Neural cell (in vitro differentiated cells): ENCODE data around the gene RILP. TPM values are rescaled to one million over a fixed set of nuclear protein-coding genes. Genes with fewer than 3 reads are reported as not detected.

Experiments used
- H2AFZ ChIP-seq: fragments of 200-600, 300-800 bp; sonication (generic), shearing (Covaris generic); 2 replicates; pipeline ENCODE4 v1.6.0; 2014; ENCODE audit warnings: low read depth, mild to moderate bottlenecking, antibody characterized with exemption, low read length, moderate library complexity
- H3F3A ChIP-seq: fragments of 200-600 bp; shearing (Covaris generic); 2 replicates; pipeline ENCODE4 v1.6.1; 2016; ENCODE audit warnings: mild to moderate bottlenecking, moderate library complexity, mixed read lengths, antibody characterized with exemption, low read length; ENCODE audit not compliant: insufficient read depth, poor library complexity, severe bottlenecking
- H3K27ac ChIP-seq: fragments of 200-600, 300-800 bp; sonication (generic), shearing (Covaris generic); 2 replicates; pipeline ENCODE4 v1.5.1; 2014; ENCODE audit warnings: mild to moderate bottlenecking, low read length, moderate library complexity
- H3K27me3 ChIP-seq: fragments of 300-800, 200-600 bp; sonication (generic), shearing (Covaris generic); 2 replicates; pipeline ENCODE4 v1.6.0; 2014; ENCODE audit warnings: mild to moderate bottlenecking, low read depth, low read length, moderate library complexity; ENCODE audit not compliant: insufficient read depth
- H3K36me3 ChIP-seq: fragments of 300-800, 200-600 bp; sonication (generic), shearing (Covaris generic); 2 replicates; pipeline ENCODE4 v1.5.1; 2014; ENCODE audit warnings: mild to moderate bottlenecking, antibody characterized with exemption, low read length, moderate library complexity; ENCODE audit not compliant: insufficient read depth
- H3K4me2 ChIP-seq: fragments of 300-800, 200-600 bp; sonication (generic), shearing (Covaris generic); 2 replicates; pipeline ENCODE4 v1.6.0; 2014; ENCODE audit warnings: mild to moderate bottlenecking, low read length
- H3K4me3 ChIP-seq: fragments of 300-800, 200-600 bp; sonication (generic), shearing (Covaris generic); 2 replicates; pipeline ENCODE4 v1.5.1; 2014; ENCODE audit warnings: mild to moderate bottlenecking, low read length, moderate library complexity
- H3K79me2 ChIP-seq: fragments of 200-600 bp; shearing (Covaris generic); replicated peaks from 2 replicates; pipeline ENCODE4 v1.6.0; 2014; ENCODE audit warnings: mild to moderate bottlenecking, low read length, moderate library complexity; ENCODE audit not compliant: insufficient read depth
- H3K9ac ChIP-seq: fragments of 300-800, 200-600 bp; sonication (generic), shearing (Covaris generic); 2 replicates; pipeline ENCODE4 v1.6.1; 2016; ENCODE audit warnings: mild to moderate bottlenecking, low read length, mixed read lengths
- H3K9me2 ChIP-seq: fragments of 200-600 bp; shearing (Covaris generic); 2 replicates; pipeline ENCODE4 v1.6.1; 2016; ENCODE audit warnings: mild to moderate bottlenecking, low read length, mixed read lengths; ENCODE audit not compliant: insufficient read depth
- H3K9me3 ChIP-seq: fragments of 200-600, 300-800 bp; sonication (generic), shearing (Covaris generic); 2 replicates; pipeline ENCODE4 v1.6.1; 2016; ENCODE audit warnings: mild to moderate bottlenecking, mixed run types, low read length, moderate library complexity, mixed read lengths
- H4K20me1 ChIP-seq: fragments of 200-600 bp; shearing (Covaris generic); 2 replicates; pipeline ENCODE4 v1.6.1; 2016; ENCODE audit warnings: mild to moderate bottlenecking, mixed run types; ENCODE audit not compliant: insufficient read depth
- EP300 ChIP-seq: fragments of 450-650 bp; conservative IDR thresholded peaks from 2 replicates; pipeline ENCODE4 v1.6.1; 2014; ENCODE audit warnings: antibody characterized with exemption, mild to moderate bottlenecking, moderate library complexity; ENCODE audit not compliant: poor library complexity, severe bottlenecking
- EZH2 ChIP-seq: fragments of 200-600, 300-800 bp; shearing (Covaris generic), sonication (generic); IDR thresholded peaks from 2 replicates; pipeline ENCODE4 v1.6.1; 2014; ENCODE audit warnings: antibody characterized with exemption, low read length, borderline replicate concordance, mild to moderate bottlenecking; ENCODE audit not compliant: insufficient read depth, poor library complexity, severe bottlenecking
- MXI1 ChIP-seq: fragments of 450-650 bp; conservative IDR thresholded peaks from 2 replicates; pipeline ENCODE4 v1.6.1; 2014; ENCODE audit warnings: antibody characterized with exemption, mild to moderate bottlenecking; ENCODE audit not compliant: poor library complexity, severe bottlenecking
- POLR2AphosphoS5 ChIP-seq: IDR thresholded peaks from 2 replicates; pipeline ENCODE4 v1.6.1; 2012
- RAD21 ChIP-seq: fragments of 450-650 bp; conservative IDR thresholded peaks from 2 replicates; pipeline ENCODE4 v1.6.1; 2014; ENCODE audit warnings: antibody characterized with exemption, mild to moderate bottlenecking, moderate library complexity
- SMC3 ChIP-seq: fragments of 450-650 bp; conservative IDR thresholded peaks from 2 replicates; pipeline ENCODE4 v1.6.1; 2014; ENCODE audit warnings: antibody characterized with exemption, mild to moderate bottlenecking, moderate library complexity; ENCODE audit not compliant: poor library complexity
- TAF1 ChIP-seq: IDR thresholded peaks from 2 replicates; pipeline ENCODE4 v1.6.1; 2012; ENCODE audit warnings: low read depth
- polyA plus RNA-seq: library from polyadenylated mRNA; depleted of rRNA; stranded (reverse); fragments of >200 nt; gene quantifications from 2 replicates; pipeline ENCODE4 v1.2.3, GENCODE V29; 2014
- small RNA-seq, 3 experiments: library from RNA; depleted of rRNA; stranded (forward); fragments of <200 nt; gene quantifications; one replicate each; pipeline ENCODE3, GENCODE V24; 2012
- TF ChIP-seq, protein P1 (sequence below): IDR thresholded peaks from 2 replicates; pipeline ENCODE4 v1.6.1; 2012; ENCODE audit warnings: borderline replicate concordance
- TF ChIP-seq, protein P2 (sequence below): fragments of 450-650 bp; IDR thresholded peaks from 2 replicates; pipeline ENCODE4 v1.5.1; 2014; ENCODE audit warnings: antibody characterized with exemption, mild to moderate bottlenecking, moderate library complexity; ENCODE audit not compliant: poor library complexity, severe bottlenecking

RILP gene
- polyA plus RNA-seq, 1 donor from 2014 or later = 7.5 TPM

DNA sequence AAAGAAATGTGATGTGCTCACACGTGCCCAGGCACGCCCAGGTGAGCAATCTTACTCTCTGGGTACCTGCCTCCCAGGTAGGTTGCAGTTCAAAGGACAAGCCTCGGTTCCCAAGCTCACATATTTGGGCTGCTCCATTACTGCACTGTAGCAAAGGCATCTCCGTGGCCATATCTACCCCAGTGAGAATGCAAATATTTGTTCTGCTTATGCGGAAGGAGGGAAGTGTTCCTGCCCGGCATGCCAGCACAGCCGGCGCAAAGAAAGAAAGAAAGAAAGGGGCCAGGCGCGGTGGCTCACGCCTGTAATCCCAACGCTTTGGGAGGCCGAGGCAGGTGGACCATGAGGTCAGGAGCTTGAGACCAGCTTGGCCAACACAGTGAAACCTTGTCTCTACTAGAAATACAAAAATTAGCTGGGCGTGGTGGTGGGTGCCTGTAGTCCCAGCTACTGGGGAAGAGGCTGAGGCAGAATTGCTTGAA, 51.8 kb downstream of the RILP start:
- H3K27ac ChIP-seq = no peak overlapping the region
- H2AFZ ChIP-seq = no peak overlapping the region
- peaks cover 10% of the 10 kb centered on the region for H3K36me3 ChIP-seq
- no peak overlapping the region for H3K9ac ChIP-seq
- TF ChIP-seq, protein P1, sequence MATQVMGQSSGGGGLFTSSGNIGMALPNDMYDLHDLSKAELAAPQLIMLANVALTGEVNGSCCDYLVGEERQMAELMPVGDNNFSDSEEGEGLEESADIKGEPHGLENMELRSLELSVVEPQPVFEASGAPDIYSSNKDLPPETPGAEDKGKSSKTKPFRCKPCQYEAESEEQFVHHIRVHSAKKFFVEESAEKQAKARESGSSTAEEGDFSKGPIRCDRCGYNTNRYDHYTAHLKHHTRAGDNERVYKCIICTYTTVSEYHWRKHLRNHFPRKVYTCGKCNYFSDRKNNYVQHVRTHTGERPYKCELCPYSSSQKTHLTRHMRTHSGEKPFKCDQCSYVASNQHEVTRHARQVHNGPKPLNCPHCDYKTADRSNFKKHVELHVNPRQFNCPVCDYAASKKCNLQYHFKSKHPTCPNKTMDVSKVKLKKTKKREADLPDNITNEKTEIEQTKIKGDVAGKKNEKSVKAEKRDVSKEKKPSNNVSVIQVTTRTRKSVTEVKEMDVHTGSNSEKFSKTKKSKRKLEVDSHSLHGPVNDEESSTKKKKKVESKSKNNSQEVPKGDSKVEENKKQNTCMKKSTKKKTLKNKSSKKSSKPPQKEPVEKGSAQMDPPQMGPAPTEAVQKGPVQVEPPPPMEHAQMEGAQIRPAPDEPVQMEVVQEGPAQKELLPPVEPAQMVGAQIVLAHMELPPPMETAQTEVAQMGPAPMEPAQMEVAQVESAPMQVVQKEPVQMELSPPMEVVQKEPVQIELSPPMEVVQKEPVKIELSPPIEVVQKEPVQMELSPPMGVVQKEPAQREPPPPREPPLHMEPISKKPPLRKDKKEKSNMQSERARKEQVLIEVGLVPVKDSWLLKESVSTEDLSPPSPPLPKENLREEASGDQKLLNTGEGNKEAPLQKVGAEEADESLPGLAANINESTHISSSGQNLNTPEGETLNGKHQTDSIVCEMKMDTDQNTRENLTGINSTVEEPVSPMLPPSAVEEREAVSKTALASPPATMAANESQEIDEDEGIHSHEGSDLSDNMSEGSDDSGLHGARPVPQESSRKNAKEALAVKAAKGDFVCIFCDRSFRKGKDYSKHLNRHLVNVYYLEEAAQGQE = no peak
- TF ChIP-seq RAD21 (no peak), EZH2 (no peak), EP300 (no peak), TAF1 (no peak), POLR2AphosphoS5 (no peak), SMC3 (no peak), MXI1 (no peak)
- TF ChIP-seq, protein P2, sequence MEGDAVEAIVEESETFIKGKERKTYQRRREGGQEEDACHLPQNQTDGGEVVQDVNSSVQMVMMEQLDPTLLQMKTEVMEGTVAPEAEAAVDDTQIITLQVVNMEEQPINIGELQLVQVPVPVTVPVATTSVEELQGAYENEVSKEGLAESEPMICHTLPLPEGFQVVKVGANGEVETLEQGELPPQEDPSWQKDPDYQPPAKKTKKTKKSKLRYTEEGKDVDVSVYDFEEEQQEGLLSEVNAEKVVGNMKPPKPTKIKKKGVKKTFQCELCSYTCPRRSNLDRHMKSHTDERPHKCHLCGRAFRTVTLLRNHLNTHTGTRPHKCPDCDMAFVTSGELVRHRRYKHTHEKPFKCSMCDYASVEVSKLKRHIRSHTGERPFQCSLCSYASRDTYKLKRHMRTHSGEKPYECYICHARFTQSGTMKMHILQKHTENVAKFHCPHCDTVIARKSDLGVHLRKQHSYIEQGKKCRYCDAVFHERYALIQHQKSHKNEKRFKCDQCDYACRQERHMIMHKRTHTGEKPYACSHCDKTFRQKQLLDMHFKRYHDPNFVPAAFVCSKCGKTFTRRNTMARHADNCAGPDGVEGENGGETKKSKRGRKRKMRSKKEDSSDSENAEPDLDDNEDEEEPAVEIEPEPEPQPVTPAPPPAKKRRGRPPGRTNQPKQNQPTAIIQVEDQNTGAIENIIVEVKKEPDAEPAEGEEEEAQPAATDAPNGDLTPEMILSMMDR = no peak
- H3K4me3 ChIP-seq = no peak overlapping the region
- no peaks in the 10 kb centered on the region for H3F3A ChIP-seq
- no peak overlapping the region for H3K4me2 ChIP-seq
- no peaks in the 10 kb centered on the region for H4K20me1 ChIP-seq
- no peaks in the 10 kb centered on the region for H3K27me3 ChIP-seq
- no peaks in the 10 kb centered on the region for H3K9me2 ChIP-seq
- peaks cover 11% of the 10 kb centered on the region for H3K9me3 ChIP-seq
- H3K79me2 ChIP-seq = no peaks in the 10 kb centered on the region

Small RNAs within 50 kb of the gene (small RNA-seq; reads per million reads assigned to genes)
- gene RN7SL105P = 0 to 0.03 (median 0) reads per million in 3 experiments

Other genes starting within 250 kb of the RILP start
- gene YWHAE, start 249.6 kb downstream of the RILP start, polyA plus RNA-seq = 594 and 646 TPM in 2 replicates
- 105 and 111 TPM in 2 replicates for gene CRK, start 193.6 kb downstream of the RILP start, polyA plus RNA-seq
- 5.7 and 5.8 TPM in 2 replicates for gene MYO1C, start 157.2 kb downstream of the RILP start, polyA plus RNA-seq
- 35.8 and 37.6 TPM in 2 replicates for gene INPP5K, start 133.3 kb downstream of the RILP start, polyA plus RNA-seq
- gene PITPNA, start 87.1 kb downstream of the RILP start, polyA plus RNA-seq = 29.0 and 32.7 TPM in 2 replicates
- 60.1 and 69.0 TPM in 2 replicates for gene SLC43A2, start 21.0 kb downstream of the RILP start, polyA plus RNA-seq
- 3.0 and 5.4 TPM in 2 replicates for gene SCARF1, start 4.1 kb downstream of the RILP start, polyA plus RNA-seq
- 43.9 and 56.9 TPM in 2 replicates for gene PRPF8, start 35.0 kb upstream of the RILP start, polyA plus RNA-seq
- 0.08 and 0.14 TPM in 2 replicates for gene TLCD2, start 60.5 kb upstream of the RILP start, polyA plus RNA-seq
- gene WDR81, start 74.8 kb upstream of the RILP start, polyA plus RNA-seq = 5.4 and 5.8 TPM in 2 replicates
- gene SERPINF2, start 93.0 kb upstream of the RILP start, polyA plus RNA-seq = 1.6 TPM in 1 of 2 replicates, not detected in the other
- gene SERPINF1, start 112.2 kb upstream of the RILP start, polyA plus RNA-seq = 0.50 and 6.1 TPM in 2 replicates
- 6.8 and 12.9 TPM in 2 replicates for gene SMYD4, start 180.0 kb upstream of the RILP start, polyA plus RNA-seq
- gene RPA1, start 180.1 kb upstream of the RILP start, polyA plus RNA-seq = 8.4 and 8.9 TPM in 2 replicates